Erythroblast (primary cell): ENCODE data around the gene IGSF3.

Experiments
- GATA1 ChIP-seq: IDR thresholded peaks from 2 replicates; pipeline ENCODE4 v1.6.1; 2011; ENCODE audit warnings: low read depth, mild to moderate bottlenecking, control low read depth, low read length, moderate library complexity
- POLR2A ChIP-seq: IDR thresholded peaks from 2 replicates; pipeline ENCODE4 v1.6.1; 2011; ENCODE audit warnings: mild to moderate bottlenecking, low read length

- TF ChIP-seq POLR2A (peak; percentile 70), GATA1 (peak; percentile 74)
Observed at GRCh38 chr1:116569776-116570357, 97.7 kb downstream of the IGSF3 start.
